HepG2 (cell line): ENCODE data around the gene TRAPPC1. TPM values are rescaled to one million over a fixed set of nuclear protein-coding genes. Genes with fewer than 3 reads are reported as not detected.

Experiments
- ATAC-seq: fragments of 200-7000 bp; cut with Tn5 transposase; 3 replicates; pipeline ENCODE4 v1.9.1; 2020; ENCODE audit warnings: mild to moderate bottlenecking, moderate library complexity
- BruUV-seq: library from RNA; stranded (reverse); fragments of 400-500 nt; replicated peaks from 2 replicates; lab custom pipeline; 2021; lab: Mats Ljungman, UMichigan
- CTCF ChIA-PET: fragments of 300-600 bp; formaldehyde crosslinking; extraction: SDS; loops from one replicate; lab custom pipeline; 2021; ENCODE audit warnings: low total read pairs, inconsistent platforms, low intra/inter-chr PET ratio; lab: Yijun Ruan, JAX
- POLR2A ChIA-PET: fragments of 350-600 bp; sonication (Branson Sonifier 250); formaldehyde crosslinking; loops from one replicate; lab custom pipeline; 2020; ENCODE audit warnings: antibody characterized with exemption, inconsistent platforms; lab: Yijun Ruan, JAX
- DNase-seq: peaks from one replicate; pipeline ENCODE4 v3.0.0-alpha.2; 2015; ENCODE audit warnings: low spot score
- FAIRE-seq: peaks from 3 replicates; lab custom pipeline; 2011; peaks lifted over from hg19 to GRCh38; lab: Jason Lieb, UNC
- H2AFZ ChIP-seq: one replicate; pipeline ENCODE4 v1.6.1; 2011; ENCODE audit warnings: low read length, inconsistent platforms
- H3K27ac ChIP-seq: fragments of 300-600 bp; 3 replicates; pipeline ENCODE4 v1.8.0; 2011; ENCODE audit warnings: mixed run types, mild to moderate bottlenecking, mixed read lengths, low read length, inconsistent platforms; ENCODE audit not compliant: insufficient read depth; ENCODE audit errors: extremely low read length
- H3K27me3 ChIP-seq, 2 experiments: fragments of 200-600 bp in 1 of 2; 2 replicates in 1 of 2; 3 replicates in 1 of 2; pipeline versions ENCODE4 v1.6.0 to v1.8.0; 2011; ENCODE audit warnings: low read length in 2 of 2, mild to moderate bottlenecking in 2 of 2, moderate library complexity in 2 of 2, inconsistent platforms in 1 of 2; ENCODE audit not compliant: insufficient read depth in 2 of 2, control insufficient read depth in 1 of 2
- H3K36me3 ChIP-seq, 2 experiments: fragments of 200-600 bp in 1 of 2; replicated peaks in 1 of 2; 2 replicates in 1 of 2; 3 replicates in 1 of 2; pipeline versions ENCODE4 v1.5.1 to v1.8.0; 2011; ENCODE audit warnings: low read length in 2 of 2, inconsistent platforms in 1 of 2; ENCODE audit not compliant: insufficient read depth in 2 of 2, control insufficient read depth in 1 of 2
- H3K4me1 ChIP-seq: 2 replicates; pipeline ENCODE4 v1.5.1; 2012; ENCODE audit warnings: low read length, inconsistent platforms; ENCODE audit not compliant: insufficient read depth
- H3K4me2 ChIP-seq: 2 replicates; pipeline ENCODE4 v1.6.0; 2011; ENCODE audit warnings: low read depth, low read length, inconsistent platforms
- H3K4me3 ChIP-seq, 3 experiments: fragments of 200-600 bp in 1 of 3; sonication (generic), shearing (Covaris generic) in 1 of 3; replicated peaks in 1 of 3; 2 replicates each; pipeline ENCODE4 v1.5.1; 2011 to 2016; ENCODE audit warnings: low read length in 3 of 3, inconsistent platforms in 2 of 3, low read depth in 2 of 3, mild to moderate bottlenecking in 2 of 3, control low read depth in 1 of 3, mixed read lengths in 1 of 3; ENCODE audit not compliant: insufficient read depth in 1 of 3
- H3K79me2 ChIP-seq: one replicate; pipeline ENCODE4 v1.6.1; 2011; ENCODE audit warnings: low read length, inconsistent platforms; ENCODE audit not compliant: insufficient read depth
- H3K9ac ChIP-seq: 2 replicates; pipeline ENCODE4 v1.6.0; 2011; ENCODE audit warnings: mild to moderate bottlenecking, low read depth, low read length, inconsistent platforms; ENCODE audit not compliant: insufficient read depth
- H3K9me3 ChIP-seq: 2 replicates; pipeline ENCODE4 v1.5.1; 2012; ENCODE audit warnings: mild to moderate bottlenecking, low read length
- H4K20me1 ChIP-seq: 2 replicates; pipeline ENCODE4 v1.6.0; 2011; ENCODE audit warnings: inconsistent platforms, mild to moderate bottlenecking, low read length, moderate library complexity; ENCODE audit not compliant: insufficient read depth
- CREB1 ChIP-seq, 2 experiments: fragments of 450-650 bp in 1 of 2; IDR thresholded peaks; 2 replicates each; pipeline ENCODE4 v1.6.1; 2016 to 2017; ENCODE audit warnings: control low read depth in 1 of 2, mild to moderate bottlenecking in 1 of 2, missing compliant biosample characterization in 1 of 2, missing genetic modification characterization in 1 of 2
- HDAC2 ChIP-seq: sonication (generic); formaldehyde crosslinking; IDR thresholded peaks from 2 replicates; pipeline ENCODE4 v1.4.0; 2020; ENCODE audit warnings: missing genetic modification reagents
- NFE2L2 ChIP-seq: fragments of 150-350 bp; IDR thresholded peaks from 2 replicates; pipeline ENCODE4 v1.6.1; 2014; ENCODE audit warnings: low read length
- NFIC ChIP-seq: IDR thresholded peaks from 2 replicates; pipeline ENCODE4 v1.6.1; 2012; ENCODE audit warnings: mild to moderate bottlenecking, low read length, inconsistent platforms
- SMAD3 ChIP-seq: sonication (generic); formaldehyde crosslinking; IDR thresholded peaks from 2 replicates; pipeline ENCODE4 v1.4.0; 2020; ENCODE audit warnings: missing genetic modification reagents
- SMC3 ChIP-seq: IDR thresholded peaks from 2 replicates; pipeline ENCODE4 v1.6.1; 2011; ENCODE audit warnings: low read length, improper control_type of control experiment
- SRY ChIP-seq: sonication (generic); formaldehyde crosslinking; IDR thresholded peaks from 2 replicates; pipeline ENCODE4 v1.8.0; 2022; ENCODE audit warnings: mild to moderate bottlenecking, missing genetic modification reagents
- TSC22D2 ChIP-seq: sonication (generic); formaldehyde crosslinking; IDR thresholded peaks from 2 replicates; pipeline ENCODE4 v1.5.1; 2020; ENCODE audit warnings: missing genetic modification reagents, mild to moderate bottlenecking, borderline replicate concordance
- ZNF652 ChIP-seq: IDR thresholded peaks from 2 replicates; pipeline ENCODE4 v1.6.1; 2016; ENCODE audit warnings: low read depth, borderline replicate concordance
- ZNF672 ChIP-seq: sonication (generic); formaldehyde crosslinking; IDR thresholded peaks from 2 replicates; pipeline ENCODE4 v1.8.1; 2022; ENCODE audit warnings: missing genetic modification reagents
- ZNF841 ChIP-seq: sonication (generic); formaldehyde crosslinking; IDR thresholded peaks from 2 replicates; pipeline ENCODE4 v1.8.1; 2023; ENCODE audit warnings: missing genetic modification reagents, borderline replicate concordance
- WGBS: methylation state at CpG from one replicate; pipeline ENCODE4 v1.1.6; 2017; ENCODE audit warnings: low lambda C conversion rate; 5-methylcytosine and 5-hydroxymethylcytosine counted together
- in situ Hi-C: cut with HindIII; loops from 2 replicates; pipeline ENCODE4 v1.10.0; 2017; ENCODE audit warnings: low pct_unique_long_range_greater_than_20kb; ENCODE audit not compliant: extremely low pct_ligation_motif_present
- intact Hi-C: fragments of 100-400 bp; cut with micrococcal nuclease; formaldehyde crosslinking; loops from one replicate; pipeline ENCODE4 v1.10.0; 2022; ENCODE audit not compliant: unreplicated experiment
- polyA plus RNA-seq, 8 experiments: library from polyadenylated mRNA; depleted of rRNA in 3 of 8; stranded (reverse) in 7 of 8; unstranded in 1 of 8; fragments of >200 nt; fragmentation: Illumina TruSeq in 4 of 8; extraction: Trizol in 4 of 8; gene quantifications; 2 replicates each; pipeline versions ENCODE4 v1.2.1 to v1.2.3, GENCODE V29; 2011 to 2016; ENCODE audit warnings: low read depth in 4 of 8, missing spikeins in 1 of 8, mixed read lengths in 1 of 8; ENCODE audit not compliant: insufficient read depth in 1 of 8
- total RNA-seq, 5 experiments: library from RNA; depleted of rRNA; stranded (reverse); fragments of >200 nt; fragmentation: Illumina TruSeq; extraction: Trizol; gene quantifications; 2 replicates each; pipeline ENCODE4 v1.2.3, GENCODE V29; 2016; ENCODE audit warnings: low read depth in 1 of 5
- TF ChIP-seq, protein P1 (sequence below): sonication (generic); formaldehyde crosslinking; IDR thresholded peaks from 2 replicates; pipeline ENCODE4 v1.8.0; 2022; ENCODE audit warnings: mild to moderate bottlenecking, missing genetic modification reagents; ENCODE audit not compliant: insufficient replicate concordance
- TF ChIP-seq, protein P2 (sequence below): sonication (generic); formaldehyde crosslinking; IDR thresholded peaks from 2 replicates; pipeline ENCODE4 v1.4.0; 2020; ENCODE audit warnings: mild to moderate bottlenecking, missing genetic modification reagents
- TF ChIP-seq, protein P3 (sequence below): sonication (generic); formaldehyde crosslinking; IDR thresholded peaks from 2 replicates; pipeline ENCODE4 v1.8.1; 2023; ENCODE audit warnings: mild to moderate bottlenecking, missing genetic modification reagents

TRAPPC1 gene
- total and polyA plus RNA-seq, 2 of the 13 experiments (the other 11 are each of a cell fraction or from before 2014, with no cell fraction given): 28.1 to 44.9 TPM

DNA sequence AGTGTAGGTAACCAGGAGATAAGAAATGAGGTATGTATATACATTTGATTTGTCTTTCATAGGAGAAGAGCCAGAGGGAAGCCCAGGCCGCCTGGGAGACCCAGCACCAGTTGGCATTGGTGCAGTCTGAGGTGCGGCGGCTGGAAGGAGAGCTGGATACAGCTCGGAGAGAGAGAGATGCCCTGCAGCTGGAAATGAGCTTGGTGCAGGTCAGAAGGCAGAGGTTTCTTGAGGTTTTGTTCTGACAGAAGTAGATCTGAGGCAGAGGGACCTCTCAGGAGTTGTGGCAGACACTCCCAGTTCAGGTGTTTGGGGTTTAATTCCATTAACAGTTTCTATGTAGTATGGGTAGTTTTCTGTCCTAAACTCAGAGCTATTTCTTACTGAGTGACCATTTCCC, 8.3 kb upstream of the TRAPPC1 start:
- no TSS peak for BruUV-seq

More for the DNA sequence above, 8.3 kb upstream of the TRAPPC1 start:
- Histone ChIP-seq H3K4me1 (no peaks in the 10 kb centered on the region), H3K9me3 (no peaks in the 10 kb centered on the region), H2AFZ (no peak overlapping the region), H4K20me1 (no peaks in the 10 kb centered on the region), H3K79me2 (no peaks in the 10 kb centered on the region), H3K27ac (no peak overlapping the region), H3K4me2 (no peak overlapping the region), H3K9ac (no peak overlapping the region), H3K4me3 (no peak overlapping the region), H3K36me3 (peaks cover 21 to 61% of the 10 kb centered on the region in 2 experiments), H3K27me3 (no peaks in the 10 kb centered on the region)
- DNase-seq (no peak), FAIRE-seq (no peak), ATAC-seq (no peak)
- in situ Hi-C loops (no loop called here), intact Hi-C loops (no loop called here)
- CTCF ChIA-PET: no interaction called here
- POLR2A ChIA-PET: interaction anchor here (1.0 kb wide), 1 partner anchor 8 kb away, joined by 4 read pairs; the partner anchor contains the start of genes CNTROB and TRAPPC1
- TF ChIP-seq, protein P1, sequence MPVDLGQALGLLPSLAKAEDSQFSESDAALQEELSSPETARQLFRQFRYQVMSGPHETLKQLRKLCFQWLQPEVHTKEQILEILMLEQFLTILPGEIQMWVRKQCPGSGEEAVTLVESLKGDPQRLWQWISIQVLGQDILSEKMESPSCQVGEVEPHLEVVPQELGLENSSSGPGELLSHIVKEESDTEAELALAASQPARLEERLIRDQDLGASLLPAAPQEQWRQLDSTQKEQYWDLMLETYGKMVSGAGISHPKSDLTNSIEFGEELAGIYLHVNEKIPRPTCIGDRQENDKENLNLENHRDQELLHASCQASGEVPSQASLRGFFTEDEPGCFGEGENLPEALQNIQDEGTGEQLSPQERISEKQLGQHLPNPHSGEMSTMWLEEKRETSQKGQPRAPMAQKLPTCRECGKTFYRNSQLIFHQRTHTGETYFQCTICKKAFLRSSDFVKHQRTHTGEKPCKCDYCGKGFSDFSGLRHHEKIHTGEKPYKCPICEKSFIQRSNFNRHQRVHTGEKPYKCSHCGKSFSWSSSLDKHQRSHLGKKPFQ (CRISPR knock-in tag): no peak
- TF ChIP-seq ZNF672 (CRISPR knock-in tag) (no peak), HDAC2 (CRISPR knock-in tag) (no peak), NFE2L2 (no peak), CREB1 (IDR thresholded peaks at IDR 0.05) (no peak), CREB1 (CRISPR knock-in tag; IDR thresholded peaks at IDR 0.05) (no peak), TSC22D2 (no peak), ZNF841 (no peak), NFIC (no peak), SRY (CRISPR knock-in tag) (no peak), SMC3 (no peak), ZNF652 (CRISPR knock-in tag) (no peak), SMAD3 (CRISPR knock-in tag) (no peak)
- TF ChIP-seq, protein P2, sequence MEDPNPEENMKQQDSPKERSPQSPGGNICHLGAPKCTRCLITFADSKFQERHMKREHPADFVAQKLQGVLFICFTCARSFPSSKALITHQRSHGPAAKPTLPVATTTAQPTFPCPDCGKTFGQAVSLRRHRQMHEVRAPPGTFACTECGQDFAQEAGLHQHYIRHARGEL (CRISPR knock-in tag): no peak
- TF ChIP-seq, protein P3, sequence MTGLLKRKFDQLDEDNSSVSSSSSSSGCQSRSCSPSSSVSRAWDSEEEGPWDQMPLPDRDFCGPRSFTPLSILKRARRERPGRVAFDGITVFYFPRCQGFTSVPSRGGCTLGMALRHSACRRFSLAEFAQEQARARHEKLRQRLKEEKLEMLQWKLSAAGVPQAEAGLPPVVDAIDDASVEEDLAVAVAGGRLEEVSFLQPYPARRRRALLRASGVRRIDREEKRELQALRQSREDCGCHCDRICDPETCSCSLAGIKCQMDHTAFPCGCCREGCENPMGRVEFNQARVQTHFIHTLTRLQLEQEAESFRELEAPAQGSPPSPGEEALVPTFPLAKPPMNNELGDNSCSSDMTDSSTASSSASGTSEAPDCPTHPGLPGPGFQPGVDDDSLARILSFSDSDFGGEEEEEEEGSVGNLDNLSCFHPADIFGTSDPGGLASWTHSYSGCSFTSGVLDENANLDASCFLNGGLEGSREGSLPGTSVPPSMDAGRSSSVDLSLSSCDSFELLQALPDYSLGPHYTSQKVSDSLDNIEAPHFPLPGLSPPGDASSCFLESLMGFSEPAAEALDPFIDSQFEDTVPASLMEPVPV (CRISPR knock-in tag): no peak
- 96% methylated on average over 4 of the region's 4 CpGs for WGBS
